NCI-H446 treated with DMSO at 0.1 percent for 48 hours (cell line): Measurements from ENCODE around the gene CCR5.
"Not testable (repeated sequence)": the region's sequence is repeated elsewhere in the genome, so short reads cannot be mapped to it uniquely, and the experiment has no call there.

Experiments used
- DNase-seq: peaks from one replicate; lab custom pipeline; 2025; lab: John Stamatoyannopoulos, UW

CCR5 gene

GRCh38 chr3:46370839-46371518 lies at the start of gene CCR5:
Gene CCR5 (plus strand): TSS chr3:46370946. CDS start chr3:46372903, 1,957 bp downstream.
- no peak for DNase-seq

GRCh38 chr3:46321461-46322104 lies 49.2 kb upstream of the CCR5 start:
- DNase-seq, result no peak

GRCh38 chr3:46324036-46324435 lies 46.7 kb upstream of the CCR5 start:
- no peak for DNase-seq

GRCh38 chr3:46325645-46326300 lies 45.0 kb upstream of the CCR5 start:
- no peak for DNase-seq

GRCh38 chr3:46330676-46331075 lies 40.1 kb upstream of the CCR5 start:
- not testable (repeated sequence) for DNase-seq

- no peak for DNase-seq
These were observed 35.8 kb upstream of the CCR5 start for GRCh38 chr3:46334741-46335478.

GRCh38 chr3:46335541-46335940 lies 35.2 kb upstream of the CCR5 start:
- DNase-seq, result no peak

- no peak for DNase-seq
These were observed 32.8 kb upstream of the CCR5 start for GRCh38 chr3:46337911-46338310.

- DNase-seq, result no peak
These were observed 31.9 kb upstream of the CCR5 start for GRCh38 chr3:46338840-46339239.

- no peak for DNase-seq
These were observed 26.3 kb upstream of the CCR5 start for GRCh38 chr3:46344476-46344875.

- no peak for DNase-seq
These were observed 21.8 kb upstream of the CCR5 start for GRCh38 chr3:46348823-46349482.

GRCh38 chr3:46349484-46350261 lies 21.1 kb upstream of the CCR5 start:
- no peak for DNase-seq

- no peak for DNase-seq
These were observed 20.5 kb upstream of the CCR5 start for GRCh38 chr3:46350262-46350565.

GRCh38 chr3:46351646-46352045 lies 19.1 kb upstream of the CCR5 start:
- no peak for DNase-seq

- no peak for DNase-seq
These were observed 17.7 kb upstream of the CCR5 start for GRCh38 chr3:46353090-46353489.

- no peak for DNase-seq
These were observed 16.9 kb upstream of the CCR5 start, which contains the start of gene CCR2 for GRCh38 chr3:46353647-46354410. Gene CCR2 (plus strand): TSS chr3:46354111. CDS start chr3:46357528, 3,417 bp downstream.

GRCh38 chr3:46354478-46354877 lies 16.3 kb upstream of the CCR5 start:
- no peak for DNase-seq

- DNase-seq, result no peak
These were observed 15.8 kb upstream of the CCR5 start for GRCh38 chr3:46354984-46355383.

- DNase-seq, result no peak
These were observed 14.5 kb upstream of the CCR5 start for GRCh38 chr3:46356276-46356675.

- DNase-seq, result no peak
These were observed 13.8 kb upstream of the CCR5 start for GRCh38 chr3:46356909-46357308.

- no peak for DNase-seq
These were observed 12.3 kb upstream of the CCR5 start for GRCh38 chr3:46358466-46358865.
